IMR-90 (cell line): ENCODE measurements around the gene ABCA10. TPM values are rescaled to one million over a fixed set of nuclear protein-coding genes. Genes with fewer than 3 reads are reported as not detected.

Source experiments
- ATAC-seq: fragments of 200-7000 bp; cut with Tn5 transposase; 2 replicates; pipeline ENCODE4 v1.9.1; 2020; ENCODE audit warnings: low read depth, mild to moderate bottlenecking, moderate library complexity
- BruUV-seq: library from RNA; stranded (reverse); fragments of 400-500 nt; replicated peaks from 2 replicates; lab custom pipeline; 2021; lab: Mats Ljungman, UMichigan
- CTCF ChIA-PET: fragments of 300-600 bp; formaldehyde crosslinking; extraction: SDS; loops from one replicate; lab custom pipeline; 2021; ENCODE audit warnings: antibody characterized with exemption; lab: Yijun Ruan, JAX
- POLR2A ChIA-PET: fragments of 300-600 bp; sonication (Branson Sonifier 250); formaldehyde crosslinking; loops from one replicate; lab custom pipeline; 2022; ENCODE audit warnings: antibody characterized with exemption; ENCODE audit not compliant: unreplicated experiment; lab: Charles Lee
- DNase-seq: peaks from one replicate; pipeline ENCODE4 v3.0.0; 2013
- H2AFZ ChIP-seq: replicated peaks from 2 replicates; pipeline ENCODE3; 2013; ENCODE audit warnings: low read length, mild to moderate bottlenecking; ENCODE audit not compliant: poor library complexity
- H2AK5ac ChIP-seq: 2 replicates; pipeline ENCODE4 v1.6.1; 2013; ENCODE audit warnings: low read depth, low read length, inconsistent platforms
- H2AK9ac ChIP-seq: replicated peaks from 2 replicates; pipeline ENCODE3; 2013; ENCODE audit warnings: mild to moderate bottlenecking, low read depth, low read length, moderate library complexity; ENCODE audit not compliant: poor library complexity
- H2BK120ac ChIP-seq: 2 replicates; pipeline ENCODE4 v1.6.1; 2013; ENCODE audit warnings: low read depth, low read length, inconsistent platforms
- H2BK15ac ChIP-seq: 3 replicates; pipeline ENCODE4 v1.6.1; 2013; ENCODE audit warnings: low read depth, low read length, inconsistent platforms
- H2BK20ac ChIP-seq: 2 replicates; pipeline ENCODE4 v1.6.1; 2013; ENCODE audit warnings: low read depth, mild to moderate bottlenecking, inconsistent platforms, low read length, moderate library complexity
- H2BK5ac ChIP-seq: 2 replicates; pipeline ENCODE4 v1.6.1; 2013; ENCODE audit warnings: mild to moderate bottlenecking, low read depth, low read length, inconsistent platforms; ENCODE audit not compliant: poor library complexity, severe bottlenecking
- H3K14ac ChIP-seq: replicated peaks from 2 replicates; pipeline ENCODE4 v1.6.1; 2013; ENCODE audit warnings: low read depth, low read length, inconsistent platforms
- H3K18ac ChIP-seq: 2 replicates; pipeline ENCODE4 v1.6.1; 2013; ENCODE audit warnings: low read depth, low read length, control low read depth
- H3K23ac ChIP-seq: 2 replicates; pipeline ENCODE4 v1.6.1; 2013; ENCODE audit warnings: low read depth, low read length, inconsistent platforms
- H3K27ac ChIP-seq: 2 replicates; pipeline ENCODE4 v1.5.1; 2013; ENCODE audit warnings: mild to moderate bottlenecking, control low read depth, low read length; ENCODE audit not compliant: insufficient read depth
- H3K27me3 ChIP-seq: 2 replicates; pipeline ENCODE4 v1.6.1; 2013; ENCODE audit warnings: low read length; ENCODE audit not compliant: control insufficient read depth, insufficient read depth
- H3K36me3 ChIP-seq: 2 replicates; pipeline ENCODE4 v1.6.1; 2013; ENCODE audit warnings: low read length, mixed read lengths; ENCODE audit not compliant: control insufficient read depth, insufficient read depth
- H3K4ac ChIP-seq: 2 replicates; pipeline ENCODE4 v1.6.1; 2013; ENCODE audit warnings: low read depth, low read length, inconsistent platforms
- H3K4me1 ChIP-seq: 2 replicates; pipeline ENCODE4 v1.6.1; 2013; ENCODE audit warnings: low read length, mixed read lengths; ENCODE audit not compliant: control insufficient read depth, insufficient read depth
- H3K4me2 ChIP-seq: 2 replicates; pipeline ENCODE4 v1.6.1; 2013; ENCODE audit warnings: low read depth, mild to moderate bottlenecking, control low read depth, low read length, moderate library complexity
- H3K4me3 ChIP-seq: 2 replicates; pipeline ENCODE4 v1.5.1; 2013; ENCODE audit warnings: low read depth, mild to moderate bottlenecking, control low read depth, low read length, moderate library complexity; ENCODE audit not compliant: insufficient read depth
- H3K56ac ChIP-seq: 2 replicates; pipeline ENCODE4 v1.6.1; 2013; ENCODE audit warnings: low read length, inconsistent platforms; ENCODE audit not compliant: insufficient read depth; ENCODE audit errors: extremely low read depth
- H3K79me1 ChIP-seq, 2 experiments: 2 replicates each; pipeline ENCODE4 v1.6.1; 2013; ENCODE audit warnings: low read length in 2 of 2, inconsistent platforms in 1 of 2, low read depth in 1 of 2
- H3K9ac ChIP-seq: 2 replicates; pipeline ENCODE4 v1.6.1; 2013; ENCODE audit warnings: low read depth, low read length, control low read depth
- H3K9me1 ChIP-seq: 2 replicates; pipeline ENCODE4 v1.6.1; 2013; ENCODE audit warnings: low read length, inconsistent platforms; ENCODE audit not compliant: insufficient read depth
- H3K9me3 ChIP-seq: 2 replicates; pipeline ENCODE4 v1.6.1; 2013; ENCODE audit warnings: low read length; ENCODE audit not compliant: control insufficient read depth, insufficient read depth
- H4K20me1 ChIP-seq: 2 replicates; pipeline ENCODE4 v1.6.1; 2013; ENCODE audit warnings: low read length, inconsistent platforms; ENCODE audit not compliant: insufficient read depth
- H4K5ac ChIP-seq: 2 replicates; pipeline ENCODE4 v1.6.1; 2013; ENCODE audit warnings: mild to moderate bottlenecking, low read depth, low read length, control low read depth
- H4K8ac ChIP-seq, 2 experiments: 2 replicates each; pipeline ENCODE4 v1.6.1; 2013; ENCODE audit warnings: low read depth in 2 of 2, low read length in 2 of 2, control low read depth in 1 of 2, inconsistent platforms in 1 of 2
- H4K91ac ChIP-seq: 2 replicates; pipeline ENCODE4 v1.6.1; 2013; ENCODE audit warnings: low read depth, low read length, inconsistent platforms; ENCODE audit not compliant: insufficient read depth
- BHLHE40 ChIP-seq: fragments of 150-350 bp; IDR thresholded peaks from 2 replicates; pipeline ENCODE4 v1.6.1; 2016; ENCODE audit warnings: mild to moderate bottlenecking, low read depth, low read length
- CEBPB ChIP-seq: IDR thresholded peaks from 2 replicates; pipeline ENCODE4 v1.6.1; 2012; ENCODE audit warnings: low read depth, low read length, improper control_type of control experiment
- CHD1 ChIP-seq: IDR thresholded peaks from 2 replicates; pipeline ENCODE4 v1.6.1; 2012; ENCODE audit warnings: low read depth, low read length, improper control_type of control experiment
- CTCF ChIP-seq: conservative IDR thresholded peaks from 2 replicates; pipeline ENCODE4 v1.5.1; 2012; ENCODE audit warnings: mild to moderate bottlenecking, low read depth, low read length, improper control_type of control experiment
- ELK1 ChIP-seq: fragments of 150-350 bp; IDR thresholded peaks from 2 replicates; pipeline ENCODE4 v1.6.1; 2016; ENCODE audit warnings: low read depth, mild to moderate bottlenecking, low read length, moderate library complexity, borderline replicate concordance
- FOS ChIP-seq: fragments of 150-350 bp; IDR thresholded peaks from 2 replicates; pipeline ENCODE4 v1.6.1; 2016; ENCODE audit warnings: low read depth, low read length
- MAFK ChIP-seq: IDR thresholded peaks from 2 replicates; pipeline ENCODE4 v1.6.1; 2012; ENCODE audit warnings: low read depth, low read length, improper control_type of control experiment
- MAZ ChIP-seq: IDR thresholded peaks from 2 replicates; pipeline ENCODE4 v1.6.1; 2012; ENCODE audit warnings: low read depth, mild to moderate bottlenecking, low read length, improper control_type of control experiment, moderate library complexity, borderline replicate concordance
- MXI1 ChIP-seq: IDR thresholded peaks from 2 replicates; pipeline ENCODE4 v1.6.1; 2012; ENCODE audit warnings: low read depth, mild to moderate bottlenecking, low read length, moderate library complexity, borderline replicate concordance
- NFE2L2 ChIP-seq: fragments of 150-350 bp; IDR thresholded peaks from 2 replicates; pipeline ENCODE4 v1.6.1; 2016; ENCODE audit warnings: low read depth, mild to moderate bottlenecking, low read length
- POLR2A ChIP-seq: IDR thresholded peaks from 2 replicates; pipeline ENCODE4 v1.6.1; 2012; ENCODE audit warnings: mild to moderate bottlenecking, low read depth, low read length
- RCOR1 ChIP-seq: IDR thresholded peaks from 2 replicates; pipeline ENCODE4 v1.6.1; 2012; ENCODE audit warnings: mild to moderate bottlenecking, low read length, improper control_type of control experiment; ENCODE audit not compliant: insufficient replicate concordance
- RFX5 ChIP-seq: IDR thresholded peaks from 2 replicates; pipeline ENCODE4 v1.8.0; 2012; ENCODE audit warnings: low read depth, mild to moderate bottlenecking, low read length, moderate library complexity
- USF2 ChIP-seq: fragments of 150-350 bp; IDR thresholded peaks from 2 replicates; pipeline ENCODE4 v1.6.1; 2017; ENCODE audit warnings: mild to moderate bottlenecking, antibody characterized with exemption, low read length, low read depth
- WGBS, 2 experiments: methylation state at CpG; one replicate each; pipeline versions ENCODE4 v1.1.5 to v1.1.7; 2013; ENCODE audit warnings: missing lambda C conversion rate in 2 of 2; ENCODE audit not compliant: insufficient read length in 1 of 2; ENCODE audit errors: extremely low coverage in 2 of 2; 5-methylcytosine and 5-hydroxymethylcytosine counted together
- dilution Hi-C: fragments of 300-500 bp; cut with HindIII; formaldehyde crosslinking; loops from one replicate; pipeline ENCODE4 v1.14.3; 2018; ENCODE audit warnings: low sequenced_read_pairs; ENCODE audit not compliant: unreplicated experiment
- in situ Hi-C: fragments of 300-500 bp; cut with MboI; formaldehyde crosslinking; loops from 3 replicates; pipeline ENCODE4 v1.14.3; 2019; ENCODE audit warnings: low sequenced_read_pairs, inconsistent platforms, mixed read lengths
- intact Hi-C: fragments of 100-400 bp; cut with micrococcal nuclease; formaldehyde crosslinking; loops from 2 replicates; pipeline ENCODE4 v1.10.0; 2022
- polyA plus RNA-seq, 3 experiments: library from polyadenylated mRNA; depleted of rRNA; stranded (reverse); fragments of >200 nt; gene quantifications; 2 replicates each; pipeline ENCODE4 v1.2.3, GENCODE V29; 2012; ENCODE audit warnings: low replicate concordance in 1 of 3
- total RNA-seq: library from RNA; depleted of rRNA; stranded (reverse); fragments of >200 nt; gene quantifications from 2 replicates; pipeline ENCODE4 v1.2.3, GENCODE V29; 2012

Gene ABCA10
- total and polyA plus RNA-seq, 2 of the 4 experiments (the other 2 are of a cell fraction): under 0.01 to 0.03 TPM

- Histone ChIP-seq H3K27me3 (no peaks in the 10 kb centered on the region), H3K36me3 (no peaks in the 10 kb centered on the region), H4K8ac (no peak overlapping the region), H2BK20ac (no peak overlapping the region), H3K79me1 (no peaks in the 10 kb centered on the region), H4K20me1 (no peaks in the 10 kb centered on the region), H2AK5ac (no peak overlapping the region), H3K18ac (no peak overlapping the region), H4K91ac (no peak overlapping the region), H3K23ac (no peak overlapping the region), H3K4me1 (no peaks in the 10 kb centered on the region), H2AFZ (no peak overlapping the region), H2AK9ac (no peak overlapping the region), H3K9me1 (no peaks in the 10 kb centered on the region), H3K9ac (no peak overlapping the region), H3K9me3 (no peaks in the 10 kb centered on the region), H3K4ac (no peak overlapping the region), H2BK5ac (no peak overlapping the region), H3K27ac (no peak overlapping the region), H3K4me3 (no peak overlapping the region), H3K56ac (no peak overlapping the region), H4K5ac (no peak overlapping the region), H3K4me2 (no peak overlapping the region), H2BK120ac (no peak overlapping the region), H2BK15ac (no peak overlapping the region), H3K14ac (no peak overlapping the region)
- ChIA-PET CTCF (no interaction called here), POLR2A (no interaction called here)
- no CpG with 5 or more reads among the region's 4 CpGs for WGBS, 2 experiments
- no TSS peak for BruUV-seq
- intact Hi-C loops: no loop called here
- dilution Hi-C loops: no loop called here
- TF ChIP-seq CTCF (no peak), CHD1 (no peak), POLR2A (no peak), MXI1 (no peak), FOS (no peak), BHLHE40 (no peak), CEBPB (no peak), ELK1 (no peak), RCOR1 (no peak), NFE2L2 (no peak), MAFK (no peak), MAZ (no peak), USF2 (no peak), RFX5 (no peak)
- in situ Hi-C loops: no loop called here
- DNase-seq: no peak
- no peak for ATAC-seq
These were observed 130.0 kb downstream of the ABCA10 start for GRCh38 chr17:69098625-69099024.
